Neural progenitor cell (in vitro differentiated cells): ENCODE data around the gene TRAPPC10.

Experiments used
- EZH2 ChIP-seq: fragments of 200-600 bp; sonication (generic); IDR thresholded peaks from 2 replicates; pipeline ENCODE4 v1.6.1; 2017; ENCODE audit warnings: antibody characterized with exemption, mild to moderate bottlenecking, moderate library complexity
- EZH2phosphoT487 ChIP-seq: fragments of 200-600 bp; sonication (generic); IDR thresholded peaks from 2 replicates; pipeline ENCODE4 v1.6.1; 2017; ENCODE audit warnings: antibody characterized with exemption
- TF ChIP-seq, protein P1 (sequence below): fragments of 200-600 bp; sonication (generic); IDR thresholded peaks from 2 replicates; pipeline ENCODE4 v1.5.1; 2017; ENCODE audit warnings: antibody characterized with exemption, mild to moderate bottlenecking

DNA sequence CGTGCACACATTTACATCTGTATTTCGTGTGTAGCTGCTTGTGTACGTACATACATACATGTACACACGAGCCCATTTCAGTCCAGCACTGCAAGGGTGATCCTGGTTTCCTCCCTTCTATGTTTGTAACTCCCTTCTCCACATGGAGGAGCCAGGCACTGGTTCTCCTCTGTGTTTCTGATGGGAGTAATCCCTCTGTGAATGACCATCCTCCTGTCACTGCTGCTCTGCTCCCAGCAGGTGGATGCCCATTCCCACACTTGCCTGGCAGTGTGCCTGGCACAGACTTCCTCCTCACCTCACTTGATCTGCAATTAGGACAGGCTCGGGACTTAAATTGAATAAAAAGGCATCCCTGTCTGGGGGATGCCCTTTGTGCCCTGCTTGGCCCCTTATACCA, 37.1 kb downstream of the TRAPPC10 start:
- TF ChIP-seq, protein P1, sequence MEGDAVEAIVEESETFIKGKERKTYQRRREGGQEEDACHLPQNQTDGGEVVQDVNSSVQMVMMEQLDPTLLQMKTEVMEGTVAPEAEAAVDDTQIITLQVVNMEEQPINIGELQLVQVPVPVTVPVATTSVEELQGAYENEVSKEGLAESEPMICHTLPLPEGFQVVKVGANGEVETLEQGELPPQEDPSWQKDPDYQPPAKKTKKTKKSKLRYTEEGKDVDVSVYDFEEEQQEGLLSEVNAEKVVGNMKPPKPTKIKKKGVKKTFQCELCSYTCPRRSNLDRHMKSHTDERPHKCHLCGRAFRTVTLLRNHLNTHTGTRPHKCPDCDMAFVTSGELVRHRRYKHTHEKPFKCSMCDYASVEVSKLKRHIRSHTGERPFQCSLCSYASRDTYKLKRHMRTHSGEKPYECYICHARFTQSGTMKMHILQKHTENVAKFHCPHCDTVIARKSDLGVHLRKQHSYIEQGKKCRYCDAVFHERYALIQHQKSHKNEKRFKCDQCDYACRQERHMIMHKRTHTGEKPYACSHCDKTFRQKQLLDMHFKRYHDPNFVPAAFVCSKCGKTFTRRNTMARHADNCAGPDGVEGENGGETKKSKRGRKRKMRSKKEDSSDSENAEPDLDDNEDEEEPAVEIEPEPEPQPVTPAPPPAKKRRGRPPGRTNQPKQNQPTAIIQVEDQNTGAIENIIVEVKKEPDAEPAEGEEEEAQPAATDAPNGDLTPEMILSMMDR: no peak
- TF ChIP-seq EZH2 (no peak), EZH2phosphoT487 (no peak)
